GM21576 (cell line): ENCODE results near the gene MIA.
A peak's percentile ranks its signal among the peaks of the same experiment; 100 is the strongest.
"Not testable (repeated sequence)": the region's sequence is repeated elsewhere in the genome, so short reads cannot be mapped to it uniquely, and the experiment has no call there.

Experiments used
- ATAC-seq: cut with Tn5 transposase; IDR thresholded peaks from one replicate; pipeline ENCODE4 v1.9.1; 2021; ENCODE audit warnings: mild to moderate bottlenecking, moderate library complexity; ENCODE audit not compliant: unreplicated experiment

Gene MIA

DNA sequence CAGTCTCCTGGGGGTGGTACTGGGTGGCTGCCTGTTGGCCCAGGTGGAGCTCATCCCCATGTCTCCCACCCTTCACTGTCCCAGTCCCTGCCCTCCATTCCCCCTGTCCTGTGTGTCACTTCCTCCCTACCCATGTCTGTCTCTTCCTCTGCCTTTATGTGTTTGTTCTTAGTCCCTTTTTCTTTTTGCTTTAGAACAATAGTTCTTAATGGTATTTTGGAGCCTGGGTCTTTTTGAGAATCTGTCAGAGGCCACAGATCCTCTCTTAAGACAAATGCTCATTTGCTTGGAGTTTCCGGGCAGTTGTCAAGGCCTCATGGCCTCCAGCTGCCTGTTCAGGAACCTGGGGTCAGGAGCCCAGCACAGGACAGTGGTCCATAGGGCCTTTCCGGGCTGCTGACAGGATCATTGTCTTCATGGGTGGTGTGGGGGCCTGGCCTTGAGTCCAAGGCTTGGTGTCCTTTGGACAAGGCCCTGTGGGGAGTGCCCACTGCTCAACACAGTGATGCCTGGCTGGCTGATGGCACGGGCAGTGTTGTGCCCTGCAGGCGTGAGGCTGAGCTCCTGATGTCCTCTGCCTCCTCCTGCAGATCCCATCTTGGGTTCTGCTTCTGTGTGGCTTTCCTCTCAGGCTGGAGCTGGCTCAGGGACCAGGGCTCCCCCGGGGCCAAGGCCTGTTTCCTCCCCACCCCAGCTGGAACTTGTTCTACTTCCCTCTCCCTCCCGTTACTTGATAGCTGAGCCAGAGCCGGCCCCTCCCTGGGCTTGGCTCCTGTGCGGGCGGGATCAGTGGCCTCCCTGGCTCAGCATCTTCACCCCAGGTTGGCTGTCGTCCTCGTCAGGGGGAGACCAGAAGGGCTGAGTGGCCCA is 27.2 kb downstream of the MIA start:
- ATAC-seq, result no peak

DNA sequence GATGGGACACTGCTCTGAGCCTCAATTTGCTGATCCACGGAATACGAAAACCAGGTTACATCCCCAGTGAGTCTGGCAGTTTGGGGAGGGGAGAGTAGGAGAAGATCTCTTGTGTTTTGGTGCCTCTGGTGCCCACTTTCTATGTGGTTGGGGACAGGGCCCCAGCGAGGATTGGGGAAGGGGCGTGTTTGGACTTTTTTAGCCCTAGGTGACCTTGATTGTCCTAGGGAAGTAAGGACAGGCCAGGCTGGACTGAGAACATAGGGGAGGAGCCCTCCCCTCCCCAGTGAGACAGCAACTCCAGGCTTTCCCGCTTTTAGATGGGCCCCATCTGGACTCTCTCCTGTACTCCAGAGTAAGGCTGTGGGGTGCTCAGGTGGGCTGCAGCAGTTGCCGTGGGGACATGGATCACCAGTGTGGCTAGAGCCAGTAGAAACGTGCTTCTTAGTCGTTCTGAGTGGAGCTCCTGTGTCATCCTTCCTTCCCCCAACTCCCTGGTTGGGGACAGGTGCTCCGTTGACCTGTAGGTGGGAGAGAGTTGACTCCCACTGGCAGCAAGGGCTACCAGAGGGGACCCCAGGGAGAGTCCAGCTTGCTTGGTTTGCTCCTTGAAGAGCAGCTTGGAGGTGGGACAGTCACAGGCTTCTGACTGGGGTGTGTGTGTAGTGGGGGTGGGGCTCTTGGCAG is 28.0 kb downstream of the MIA start:
- ATAC-seq, result no peak

DNA sequence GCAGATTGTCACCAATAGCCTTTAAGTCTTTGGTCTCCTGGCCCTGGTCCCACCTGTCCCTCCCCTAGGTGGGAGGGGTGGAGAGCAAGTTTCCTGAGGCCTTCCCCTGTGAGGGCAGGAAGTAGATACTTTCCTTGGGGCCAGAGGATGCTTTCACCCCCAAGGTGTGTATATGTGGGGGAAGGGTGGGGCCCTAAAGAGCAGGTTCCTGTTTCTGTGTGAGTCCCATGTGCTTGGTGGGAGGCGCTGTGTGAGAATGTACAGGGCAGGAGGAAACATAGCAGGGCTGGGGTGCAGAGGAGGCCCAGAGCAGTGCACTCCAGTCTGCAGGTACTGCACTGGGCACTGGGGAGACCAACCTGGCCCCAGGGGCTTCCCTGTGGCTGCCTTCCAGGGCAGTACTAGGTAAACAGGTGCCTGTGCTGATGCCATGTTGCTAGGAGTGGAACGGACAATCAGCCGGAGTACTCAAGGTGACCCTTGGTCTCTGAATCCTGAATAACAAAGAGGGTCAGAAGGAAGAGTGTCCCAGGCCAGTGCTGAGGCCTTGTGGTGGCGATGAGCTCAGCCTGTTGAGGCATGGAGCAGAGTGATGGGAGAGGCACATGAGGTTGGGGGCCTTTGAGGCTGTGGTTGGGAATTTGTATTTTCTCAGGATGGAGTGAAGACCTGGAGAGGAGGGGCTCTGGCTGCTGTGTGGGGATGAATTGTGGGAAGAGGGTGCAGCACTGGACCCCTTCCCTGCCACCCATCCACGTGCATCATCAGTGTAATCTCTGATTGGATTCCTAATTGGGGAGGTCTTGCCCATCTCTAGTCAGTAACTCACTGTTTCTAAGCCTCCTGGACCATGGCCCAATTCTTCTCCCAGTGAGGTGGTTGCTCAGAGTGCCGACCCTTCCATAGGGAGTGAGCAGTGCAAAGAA is 28.8 kb downstream of the MIA start:
- ATAC-seq, result no peak

DNA sequence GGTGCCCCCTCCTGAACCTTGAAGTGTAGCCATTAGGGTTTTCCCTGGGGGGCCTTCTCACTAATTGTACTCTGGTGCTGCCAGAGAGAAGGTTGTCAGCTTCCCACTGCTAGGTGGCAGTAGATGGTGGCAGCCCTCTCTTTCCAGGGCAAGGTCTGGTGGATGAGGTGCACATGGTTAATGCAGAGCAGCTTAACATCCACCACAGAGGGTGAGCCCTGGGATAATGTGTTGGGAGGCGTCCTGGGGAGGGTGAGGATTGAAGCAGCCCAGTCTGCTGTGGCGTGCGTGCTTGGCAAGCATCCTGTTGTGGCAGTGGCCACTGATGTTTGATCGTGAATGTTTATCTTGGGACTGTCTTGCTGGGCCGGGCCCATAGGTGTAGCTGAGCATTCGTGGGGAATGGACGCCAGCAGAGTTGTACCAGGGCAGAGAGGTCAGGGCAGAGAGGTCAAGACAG is 29.5 kb downstream of the MIA start:
- ATAC-seq, result no peak

DNA sequence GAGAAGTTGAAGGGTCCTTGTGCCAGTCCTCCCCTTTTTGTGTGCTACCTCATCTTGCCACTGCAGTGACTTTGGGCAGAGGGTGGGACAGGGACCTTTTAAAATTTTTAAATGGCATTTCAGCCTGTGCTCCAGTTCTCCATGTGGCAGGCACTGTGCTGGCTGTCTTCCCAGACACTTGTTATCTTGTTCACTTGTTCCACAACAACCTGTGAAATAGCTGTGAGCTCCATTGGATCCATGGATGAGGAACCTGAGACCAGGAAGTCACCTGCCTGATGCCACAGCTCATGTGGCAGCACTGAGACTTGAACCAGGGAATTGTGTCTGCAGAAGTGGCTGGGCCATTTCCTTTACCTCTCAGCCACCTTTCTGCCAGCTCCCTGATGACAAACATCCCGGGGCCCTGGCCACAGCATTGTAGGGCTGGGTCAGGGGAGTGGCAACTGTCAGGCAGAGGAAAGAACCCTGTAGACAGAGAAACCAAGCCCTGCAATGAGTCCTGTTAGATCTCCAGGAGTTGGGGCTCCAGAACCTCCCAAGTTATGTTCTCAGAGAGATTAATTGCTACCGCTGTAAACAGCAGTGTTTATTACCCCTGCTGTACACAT is 30.0 kb downstream of the MIA start:
- no peak for ATAC-seq

DNA sequence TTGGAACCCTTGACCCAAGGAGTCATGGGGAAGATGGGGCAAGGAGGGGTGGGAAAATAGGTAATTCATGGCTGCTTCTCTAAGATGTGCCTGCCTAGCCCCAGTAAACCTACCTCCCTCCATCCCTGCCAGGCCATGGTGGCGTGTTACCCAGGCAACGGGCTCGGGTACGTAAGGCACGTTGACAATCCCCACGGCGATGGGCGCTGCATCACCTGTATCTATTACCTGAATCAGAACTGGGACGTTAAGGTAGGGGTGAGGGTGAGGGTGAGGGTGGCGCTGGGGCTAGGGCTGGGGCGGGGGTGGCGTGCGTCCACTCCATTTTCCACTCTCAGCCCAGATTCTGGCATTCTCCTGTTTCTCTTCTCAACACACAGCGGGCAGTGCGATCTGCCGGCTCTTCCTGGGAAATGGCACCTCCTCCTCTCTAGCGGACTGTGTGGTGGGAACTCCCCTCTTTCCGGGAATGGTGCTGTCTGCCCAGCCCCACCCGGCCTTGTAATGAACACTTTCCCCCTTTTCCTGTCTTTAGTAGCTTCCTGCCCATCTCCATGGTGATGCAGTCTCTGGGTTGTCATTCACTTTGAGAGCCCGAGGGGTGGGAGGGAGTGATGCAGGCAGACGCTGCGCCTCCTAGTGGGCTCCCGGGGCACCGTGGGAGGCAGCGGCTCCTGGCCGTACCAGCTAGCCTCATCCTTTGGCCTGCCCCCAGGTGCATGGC is 31.3 kb downstream of the MIA start:
- no peak for ATAC-seq

DNA sequence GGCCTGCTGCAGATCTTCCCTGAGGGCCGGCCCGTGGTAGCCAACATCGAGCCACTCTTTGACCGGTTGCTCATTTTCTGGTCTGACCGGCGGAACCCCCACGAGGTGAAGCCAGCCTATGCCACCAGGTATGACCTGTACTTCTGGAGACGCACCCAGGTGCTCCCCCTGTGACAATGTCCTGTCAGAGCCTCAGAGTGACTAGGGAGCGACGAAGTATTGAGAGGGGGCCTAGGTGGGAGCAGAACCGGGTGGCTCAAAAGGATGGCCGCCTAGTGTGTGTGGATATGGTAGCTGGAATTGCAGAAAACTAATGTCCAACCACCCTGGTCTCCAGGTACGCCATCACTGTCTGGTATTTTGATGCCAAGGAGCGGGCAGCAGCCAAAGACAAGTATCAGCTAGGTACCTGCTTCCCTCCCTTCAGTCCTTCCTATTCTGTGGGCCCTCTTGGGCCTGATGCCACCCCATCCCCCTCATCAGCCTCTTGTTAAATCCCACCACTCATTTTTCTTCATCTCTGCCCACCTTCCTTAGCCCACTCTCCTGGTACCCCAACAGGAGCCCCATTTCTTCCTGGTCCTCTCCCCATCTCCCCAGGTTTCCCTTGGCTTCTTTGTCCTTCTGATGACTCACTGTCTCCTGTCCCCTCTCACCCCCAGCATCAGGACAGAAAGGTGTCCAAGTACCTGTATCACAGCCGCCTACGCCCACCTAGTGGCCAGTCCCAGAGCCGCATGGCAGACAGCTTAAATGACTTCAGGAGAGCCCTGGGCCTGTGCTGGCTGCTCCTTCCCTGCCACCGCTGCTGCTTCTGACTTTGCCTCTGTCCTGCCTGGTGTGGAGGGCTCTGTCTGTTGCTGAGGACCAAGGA is 32.1 kb downstream of the MIA start:
- no peak for ATAC-seq

DNA sequence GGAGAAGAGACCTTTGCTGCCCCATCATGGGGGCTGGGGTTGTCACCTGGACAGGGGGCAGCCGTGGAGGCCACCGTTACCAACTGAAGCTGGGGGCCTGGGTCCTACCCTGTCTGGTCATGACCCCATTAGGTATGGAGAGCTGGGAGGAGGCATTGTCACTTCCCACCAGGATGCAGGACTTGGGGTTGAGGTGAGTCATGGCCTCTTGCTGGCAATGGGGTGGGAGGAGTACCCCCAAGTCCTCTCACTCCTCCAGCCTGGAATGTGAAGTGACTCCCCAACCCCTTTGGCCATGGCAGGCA is 32.7 kb downstream of the MIA start:
- ATAC-seq, result no peak

DNA sequence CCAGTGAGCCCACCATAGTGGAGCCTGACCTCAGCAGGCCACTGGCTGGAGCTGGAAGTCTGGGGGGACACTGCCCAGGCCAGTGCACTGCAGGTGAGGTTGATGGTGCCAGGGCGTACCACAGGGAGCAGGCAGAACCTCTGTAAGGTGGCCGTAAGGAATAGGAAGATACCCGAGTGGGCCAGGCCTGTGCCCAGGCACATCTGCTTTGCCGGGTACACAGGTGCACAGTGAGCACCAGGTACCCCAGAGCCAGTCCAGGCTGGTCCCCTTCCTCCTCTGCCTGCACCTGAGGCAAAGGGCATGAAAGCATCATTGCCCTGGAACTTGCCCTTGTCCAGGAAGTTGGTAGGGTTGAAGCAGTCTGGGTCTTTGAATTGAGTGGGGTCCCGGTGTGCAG is 33.2 kb downstream of the MIA start:
- no peak for ATAC-seq

DNA sequence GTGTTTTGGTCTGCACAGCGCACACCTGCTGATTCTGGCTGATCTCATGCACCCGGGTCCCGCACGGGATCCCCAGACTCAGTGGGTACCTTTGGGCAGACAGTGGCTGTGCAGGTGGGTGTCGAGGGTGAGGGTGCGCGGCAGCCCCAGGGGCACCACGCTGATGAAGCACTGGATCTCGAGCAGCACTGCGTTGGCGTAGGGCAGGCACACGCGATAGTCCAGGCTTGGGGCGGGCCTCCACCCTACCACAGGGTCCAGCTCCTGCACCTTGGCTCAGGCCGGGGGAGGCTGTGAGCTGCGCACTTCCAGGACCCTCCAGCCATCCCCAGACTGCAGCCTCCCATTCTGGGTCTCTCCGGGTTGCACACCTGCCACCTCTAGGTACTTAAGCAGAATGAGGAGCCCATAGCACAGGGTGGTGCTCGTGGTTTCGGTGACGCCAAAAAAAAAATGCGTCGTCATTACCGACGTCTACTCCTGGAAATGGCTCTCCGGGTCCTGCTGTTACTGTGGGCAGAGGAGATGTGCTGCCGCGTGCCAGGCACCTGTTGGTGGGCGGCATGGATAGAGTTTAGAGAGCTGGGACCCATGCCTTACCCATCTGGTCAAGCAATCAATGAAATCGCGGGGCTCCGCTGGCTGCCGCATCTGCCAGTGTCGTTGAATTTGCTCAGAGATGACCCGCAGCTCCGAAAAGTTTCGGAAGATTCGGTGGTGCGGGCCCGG is 34.2 kb downstream of the MIA start:
- no peak for ATAC-seq

DNA sequence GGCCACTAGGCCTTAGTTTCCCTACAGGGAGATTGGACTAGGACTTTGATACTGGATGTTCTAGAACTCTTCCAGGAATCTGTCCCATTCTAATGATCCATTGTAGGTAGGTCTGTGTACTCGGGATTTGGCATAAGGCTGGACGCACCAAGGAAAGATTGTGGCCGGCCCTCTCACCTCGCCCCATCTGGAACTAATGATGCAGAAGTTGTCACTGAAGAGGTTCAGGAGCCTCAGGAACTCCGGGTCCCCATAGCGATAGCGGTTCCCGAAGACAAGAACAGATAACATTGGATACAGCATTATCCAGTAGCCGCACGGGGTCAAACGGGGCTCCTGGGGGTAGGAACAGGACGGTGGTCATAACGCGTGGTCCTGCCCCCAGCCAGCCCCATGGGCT is 34.8 kb downstream of the MIA start:
- ATAC-seq, result no peak

DNA sequence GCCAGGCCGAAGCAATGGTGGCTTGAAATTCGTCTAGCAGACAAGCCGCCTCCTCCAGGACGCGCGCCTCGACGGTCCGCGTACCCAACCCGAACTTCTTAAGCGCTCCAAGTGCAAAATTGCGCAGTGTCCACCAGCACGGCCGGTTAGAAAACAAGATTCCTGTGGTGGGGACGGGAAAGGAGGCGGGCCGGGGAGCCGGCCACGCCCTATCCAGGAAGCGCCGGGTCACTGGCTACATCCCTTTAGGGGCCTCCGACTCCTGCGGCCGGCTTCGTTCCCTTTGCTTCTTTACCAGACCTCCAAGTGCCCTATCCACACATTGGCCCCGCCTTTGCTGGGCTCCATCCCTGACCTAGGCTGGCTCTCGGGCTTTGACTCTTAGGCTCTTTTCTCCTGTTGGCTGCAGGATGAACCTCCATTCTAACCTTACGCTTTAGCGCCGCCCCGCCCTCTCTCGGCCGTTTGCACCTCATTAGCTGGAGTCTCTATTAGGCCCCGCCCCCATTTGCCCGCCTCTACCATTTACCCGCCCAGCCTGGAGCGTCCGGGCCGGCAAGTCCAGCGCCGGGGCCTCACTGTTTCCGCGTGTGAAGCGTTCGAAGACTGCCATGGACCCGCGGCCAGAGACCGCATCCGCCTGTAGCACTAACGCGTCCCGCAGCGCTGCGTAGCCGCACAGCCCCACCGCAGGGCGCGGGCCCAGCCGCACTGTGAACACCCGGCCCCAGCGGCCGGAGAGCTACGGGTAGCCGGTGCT is 35.5 kb downstream of the MIA start:
- peak; percentile 65 for ATAC-seq

DNA sequence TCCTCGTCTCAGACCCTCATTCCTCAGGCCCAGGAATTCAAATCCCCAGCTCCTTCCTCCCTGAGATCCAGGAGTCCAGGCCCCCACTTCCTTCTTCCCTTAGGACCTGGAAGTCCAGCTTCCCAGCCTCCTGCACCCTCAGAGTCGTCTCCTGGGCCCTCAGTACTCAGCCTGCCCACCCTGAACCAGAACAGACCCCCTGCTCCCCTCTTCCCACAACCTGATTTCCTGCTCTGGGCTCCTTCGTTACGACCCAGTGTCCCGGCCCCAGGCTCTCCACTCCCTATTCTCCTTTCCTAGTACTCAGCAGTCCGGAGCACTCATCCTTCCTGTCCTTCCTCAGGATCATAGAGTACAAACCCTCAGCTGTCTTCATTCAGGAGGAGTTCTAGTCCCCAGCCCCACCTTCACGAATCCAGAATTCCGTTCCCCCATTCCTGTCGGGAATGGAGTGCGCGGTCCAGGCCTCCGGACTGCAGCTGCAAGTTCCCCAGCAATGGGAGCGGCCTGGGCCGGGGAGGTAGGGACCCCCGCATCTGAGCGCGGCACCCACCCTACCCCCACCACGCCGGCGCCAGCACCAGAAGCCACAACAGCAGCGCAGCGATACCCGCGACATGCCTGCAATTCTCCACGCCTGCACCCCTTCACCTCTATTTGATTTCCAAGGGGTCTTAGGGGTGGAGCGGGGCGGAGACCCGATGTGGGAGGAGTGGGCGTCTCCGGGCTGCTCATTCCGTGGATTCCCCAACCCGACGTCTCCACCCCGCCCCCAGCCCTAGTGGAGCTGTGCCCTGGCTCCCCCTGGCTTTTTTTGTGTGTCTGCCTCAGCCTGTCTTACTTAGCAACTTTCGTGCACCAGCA is 36.4 kb downstream of the MIA start:
- no peak for ATAC-seq

DNA sequence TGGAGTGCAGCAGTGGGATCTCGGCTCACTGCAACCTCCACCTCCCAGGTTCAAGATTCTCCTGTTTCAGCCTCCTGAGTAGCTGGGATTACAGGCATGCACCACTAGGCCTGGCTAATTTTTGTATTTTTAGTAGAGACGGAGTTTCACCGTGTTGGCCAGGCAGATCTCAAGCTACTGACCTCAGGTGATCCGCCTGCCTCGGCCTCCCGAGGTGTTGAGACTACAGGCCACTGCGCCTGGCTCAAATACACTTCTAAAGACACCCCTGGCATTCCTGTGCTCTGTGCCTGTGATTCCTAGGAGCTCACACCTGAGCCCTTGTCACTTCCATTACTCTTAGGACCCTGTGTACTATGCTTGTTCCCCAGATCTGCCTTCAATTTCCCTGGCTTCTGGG is 37.2 kb downstream of the MIA start:
- not testable (repeated sequence) for ATAC-seq

DNA sequence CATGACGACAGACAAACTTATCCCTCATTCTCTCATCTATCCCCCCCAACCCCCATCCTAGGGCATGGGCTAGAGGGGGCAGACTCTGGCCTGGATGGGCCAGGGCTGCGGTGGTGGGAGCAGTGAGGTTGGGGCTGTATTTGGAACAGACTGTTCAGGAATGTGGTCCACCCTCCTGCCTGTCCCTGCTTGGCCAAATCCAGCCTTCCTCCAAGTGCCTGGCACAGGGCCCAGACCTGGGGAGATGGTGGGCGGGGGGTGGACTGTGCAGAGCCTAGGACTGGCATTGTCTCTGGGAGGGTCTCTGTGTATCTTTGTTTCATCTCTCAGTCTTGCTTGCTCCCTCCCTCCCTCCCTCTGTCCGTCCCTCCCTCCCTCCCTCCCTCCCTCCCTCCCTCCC is 37.9 kb downstream of the MIA start:
- no peak for ATAC-seq

DNA sequence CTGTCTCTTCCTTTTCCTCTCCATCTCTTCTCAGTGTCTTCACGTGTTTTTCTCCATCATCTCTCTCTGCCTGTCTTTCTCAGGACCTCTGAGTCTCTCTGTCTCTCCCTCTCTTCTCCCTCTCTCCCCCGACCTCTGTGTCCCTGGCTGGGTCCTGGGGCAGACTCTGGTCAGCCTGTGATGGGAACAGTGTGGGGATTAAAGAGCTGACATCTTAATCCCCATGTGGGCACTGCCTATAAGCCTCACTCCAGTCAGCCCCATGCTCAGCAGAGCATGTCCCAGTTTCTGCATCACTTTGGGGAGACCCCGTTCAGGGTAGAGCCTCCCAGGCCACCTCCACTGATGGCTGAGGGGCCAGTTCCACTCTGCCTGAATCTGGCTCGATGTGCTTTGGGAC is 39.9 kb downstream of the MIA start:
- ATAC-seq, result no peak
